Breast epithelium (tissue), 3 donors: ENCODE data around the gene C1S.

Experiments
- CTCF ChIP-seq, 3 donors: fragments of 450-650 bp; IDR thresholded peaks; one replicate each; pipeline ENCODE4 v1.5.1; 2016 to 2017; ENCODE audit warnings: antibody characterized with exemption in 3 of 3, mild to moderate bottlenecking in 3 of 3, moderate library complexity in 3 of 3
- POLR2A ChIP-seq: fragments of 450-650 bp; IDR thresholded peaks from one replicate; pipeline ENCODE4 v1.6.1; 2016; ENCODE audit warnings: antibody characterized with exemption, mild to moderate bottlenecking, moderate library complexity
- POLR2AphosphoS5 ChIP-seq, 3 donors: sonication (generic); formaldehyde crosslinking; IDR thresholded peaks; one replicate each; pipeline ENCODE4 v1.6.1; 2017; ENCODE audit warnings: antibody characterized with exemption in 3 of 3

- TF ChIP-seq POLR2A (no peak), CTCF (IDR thresholded peaks at IDR 0.05) (no peak), POLR2AphosphoS5 (IDR thresholded peaks at IDR 0.05) (no peak)
These were observed 55.7 kb downstream of the C1S start for GRCh38 chr12:7116196-7116595.
